GM12878 (cell line): ENCODE measurements around the gene IPCEF1. TPM values are rescaled to one million over a fixed set of nuclear protein-coding genes. Genes with fewer than 3 reads are reported as not detected.

ENCODE experiments used
- ATAC-seq: fragments of 200-7000 bp; cut with Tn5 transposase; 3 replicates; pipeline ENCODE4 v1.9.1; 2020; ENCODE audit warnings: mild to moderate bottlenecking, moderate library complexity
- BruUV-seq: library from RNA; stranded (reverse); fragments of 400-500 nt; replicated peaks from 2 replicates; lab custom pipeline; 2021; lab: Mats Ljungman, UMichigan
- CTCF ChIA-PET: fragments of 300-600 bp; sonication (Branson Sonifier 250); formaldehyde crosslinking; extraction: SDS; loops from one replicate; lab custom pipeline; 2021; ENCODE audit warnings: inconsistent platforms; lab: Yijun Ruan, JAX
- POLR2A ChIA-PET: fragments of 350-600 bp; formaldehyde crosslinking; extraction: SDS; loops from one replicate; lab custom pipeline; 2021; ENCODE audit warnings: inconsistent platforms; lab: Charles Lee
- RAD21 ChIA-PET: fragments of 300-600 bp; sonication (Branson Sonifier 250); formaldehyde crosslinking; loops from one replicate; lab custom pipeline; 2023; ENCODE audit warnings: antibody characterized with exemption; ENCODE audit not compliant: unreplicated experiment; lab: Charles Lee
- SMC1A ChIA-PET: fragments of 300-600 bp; sonication (Branson Sonifier 250); formaldehyde crosslinking; loops from one replicate; lab custom pipeline; 2023; ENCODE audit not compliant: unreplicated experiment, uncharacterized antibody; lab: Charles Lee
- DNase-seq: peaks from one replicate; pipeline ENCODE4 v3.0.0-alpha.2; 2011; ENCODE audit warnings: low read depth, low spot score
- FAIRE-seq: peaks from 3 replicates; lab custom pipeline; 2011; peaks lifted over from hg19 to GRCh38; lab: Jason Lieb, UNC
- H2AFZ ChIP-seq: 2 replicates; pipeline ENCODE4 v1.6.0; 2011; ENCODE audit warnings: low read depth, low read length, control low read depth; ENCODE audit not compliant: control insufficient read depth
- H3K27ac ChIP-seq: 2 replicates; pipeline ENCODE4 v1.5.1; 2011; ENCODE audit warnings: control low read depth; ENCODE audit not compliant: control insufficient read depth, insufficient read depth
- H3K27me3 ChIP-seq, 2 experiments: replicated peaks in 1 of 2; 2 replicates each; pipeline versions ENCODE4 v1.6.0 to v1.6.1; 2011; ENCODE audit warnings: low read length in 1 of 2; ENCODE audit not compliant: control insufficient read depth in 2 of 2, insufficient read depth in 2 of 2
- H3K36me3 ChIP-seq, 2 experiments: 2 replicates each; pipeline ENCODE4 v1.5.1; 2011; ENCODE audit warnings: low read length in 1 of 2; ENCODE audit not compliant: control insufficient read depth in 2 of 2, insufficient read depth in 2 of 2
- H3K4me1 ChIP-seq: 2 replicates; pipeline ENCODE4 v1.6.1; 2011; ENCODE audit warnings: mild to moderate bottlenecking, low read length, moderate library complexity, mixed read lengths; ENCODE audit not compliant: control insufficient read depth, insufficient read depth
- H3K4me2 ChIP-seq: 2 replicates; pipeline ENCODE4 v1.6.0; 2011; ENCODE audit warnings: control low read depth; ENCODE audit not compliant: control insufficient read depth, insufficient read depth
- H3K4me3 ChIP-seq: fragments of 200-600 bp; sonication (generic); 2 replicates; pipeline ENCODE4 v1.5.1; 2016
- H3K79me2 ChIP-seq: 2 replicates; pipeline ENCODE4 v1.6.0; 2011; ENCODE audit warnings: low read length; ENCODE audit not compliant: control insufficient read depth, insufficient read depth
- H3K9ac ChIP-seq: 2 replicates; pipeline ENCODE4 v1.8.0; 2011; ENCODE audit warnings: low read length, control low read depth, mixed read lengths; ENCODE audit not compliant: control insufficient read depth, insufficient read depth
- H3K9me3 ChIP-seq: replicated peaks from 3 replicates; pipeline ENCODE4 v1.5.1; 2011; ENCODE audit warnings: mild to moderate bottlenecking, low read length; ENCODE audit not compliant: control insufficient read depth, insufficient read depth
- H4K20me1 ChIP-seq: 2 replicates; pipeline ENCODE4 v1.6.0; 2011; ENCODE audit not compliant: control insufficient read depth, insufficient read depth
- BRCA1 ChIP-seq: IDR thresholded peaks from 2 replicates; pipeline ENCODE4 v1.6.1; 2011; ENCODE audit warnings: low read depth, low read length, improper control_type of control experiment
- CBX3 ChIP-seq: fragments of 200-600 bp; sonication (generic); IDR thresholded peaks from 2 replicates; pipeline ENCODE4 v1.6.1; 2016; ENCODE audit warnings: low read depth, borderline replicate concordance
- CTCF ChIP-seq, 3 experiments: IDR thresholded peaks in 2 of 3; conservative IDR thresholded peaks in 1 of 3; 2 replicates each; pipeline ENCODE4 v1.5.1; 2011; ENCODE audit warnings: low read depth in 3 of 3, low read length in 3 of 3, mild to moderate bottlenecking in 3 of 3, control low read depth in 2 of 3, moderate library complexity in 2 of 3, inconsistent platforms in 1 of 3, mixed read lengths in 1 of 3; ENCODE audit not compliant: control insufficient read depth in 2 of 3, insufficient read depth in 1 of 3; ENCODE audit errors: extremely low read depth in 1 of 3
- ETV6 ChIP-seq, 2 experiments: fragments of 450-650 bp in 1 of 2; IDR thresholded peaks in 1 of 2; conservative IDR thresholded peaks in 1 of 2; 2 replicates each; pipeline ENCODE4 v1.6.1; 2014; ENCODE audit warnings: antibody characterized with exemption in 1 of 2, borderline replicate concordance in 1 of 2, low read depth in 1 of 2, mild to moderate bottlenecking in 1 of 2, moderate library complexity in 1 of 2
- HCFC1 ChIP-seq: fragments of 150-350 bp; IDR thresholded peaks from 2 replicates; pipeline ENCODE4 v1.6.1; 2014; ENCODE audit warnings: low read length
- IKZF2 ChIP-seq, 2 experiments: fragments of 450-650 bp; IDR thresholded peaks; 2 replicates each; pipeline ENCODE4 v1.6.1; 2017; ENCODE audit warnings: mild to moderate bottlenecking in 2 of 2, moderate library complexity in 2 of 2
- JUND ChIP-seq: IDR thresholded peaks from 2 replicates; pipeline ENCODE4 v1.6.1; 2012; ENCODE audit warnings: low read depth, mild to moderate bottlenecking, low read length, improper control_type of control experiment, moderate library complexity
- KDM1A ChIP-seq: fragments of 200-600 bp; sonication (generic); IDR thresholded peaks from 2 replicates; pipeline ENCODE4 v1.6.1; 2016; ENCODE audit warnings: borderline replicate concordance
- NFIC ChIP-seq: IDR thresholded peaks from 2 replicates; pipeline ENCODE4 v1.6.1; 2012; ENCODE audit warnings: low read depth, mild to moderate bottlenecking, inconsistent platforms, low read length, moderate library complexity
- NR2F1 ChIP-seq: fragments of 450-650 bp; conservative IDR thresholded peaks from 2 replicates; pipeline ENCODE4 v1.6.1; 2017; ENCODE audit warnings: mild to moderate bottlenecking
- SIX5 ChIP-seq: IDR thresholded peaks from 2 replicates; pipeline ENCODE4 v1.6.1; 2011; ENCODE audit warnings: mild to moderate bottlenecking, low read depth, low read length, moderate library complexity; ENCODE audit not compliant: severe bottlenecking
- SREBF1 ChIP-seq: IDR thresholded peaks from 2 replicates; pipeline ENCODE4 v1.6.1; 2012; ENCODE audit warnings: mild to moderate bottlenecking, low read length
- WGBS: methylation state at CpG from one replicate; pipeline ENCODE4 v1.1.6; 2016; ENCODE audit warnings: low lambda C conversion rate; ENCODE audit not compliant: insufficient replicate concordance, insufficient coverage; ENCODE audit errors: missing lambda C conversion rate; 5-methylcytosine and 5-hydroxymethylcytosine counted together
- in situ Hi-C: fragments of 300-500 bp; cut with MboI; formaldehyde crosslinking; loops from 9 replicates; pipeline ENCODE4 v1.14.3; 2018; ENCODE audit warnings: mixed read lengths
- intact Hi-C: fragments of 100-400 bp; cut with micrococcal nuclease; formaldehyde crosslinking; loops from one replicate; pipeline ENCODE4 v1.14.2; 2022; ENCODE audit not compliant: unreplicated experiment
- polyA plus RNA-seq, 11 experiments: library from polyadenylated mRNA; depleted of rRNA in 4 of 11; unstranded in 6 of 11; stranded (reverse) in 5 of 11; fragments of >200 nt; fragmentation: Nextera tagmentation in 4 of 11; fragmentation: Illumina TruSeq in 1 of 11; extraction: Ambion mirVana in 4 of 11; extraction: Trizol in 1 of 11; gene quantifications; 1 replicate in 1 of 11; 2 replicates in 10 of 11; pipeline versions ENCODE4 v1.2.1 to v1.2.3, GENCODE V29; 2011 to 2016; ENCODE audit warnings: inconsistent platforms in 2 of 11, missing spikeins in 2 of 11, low read depth in 1 of 11
- total RNA-seq, 4 experiments: library from RNA; depleted of rRNA in 3 of 4; stranded (reverse); fragments of >200 nt in 3 of 4; fragmentation: Illumina TruSeq in 1 of 4; extraction: Trizol in 1 of 4; gene quantifications; 2 replicates each; pipeline versions ENCODE4 v1.2.1 to v1.2.3, GENCODE V29; 2013 to 2021
- TF ChIP-seq, protein P1 (sequence below): fragments of 450-650 bp; IDR thresholded peaks from 2 replicates; pipeline ENCODE4 v1.6.1; 2017; ENCODE audit warnings: antibody characterized with exemption, mild to moderate bottlenecking, moderate library complexity
- TF ChIP-seq, protein P2 (sequence below): fragments of 450-650 bp; IDR thresholded peaks from 2 replicates; pipeline ENCODE4 v1.6.1; 2017; ENCODE audit warnings: mild to moderate bottlenecking, moderate library complexity

The IPCEF1 gene
- total and polyA plus RNA-seq, 10 of the 15 experiments (the other 5 are each of a cell fraction or from before 2014, with no cell fraction given): 1.3 to 137 (median 4.2) TPM

DNA sequence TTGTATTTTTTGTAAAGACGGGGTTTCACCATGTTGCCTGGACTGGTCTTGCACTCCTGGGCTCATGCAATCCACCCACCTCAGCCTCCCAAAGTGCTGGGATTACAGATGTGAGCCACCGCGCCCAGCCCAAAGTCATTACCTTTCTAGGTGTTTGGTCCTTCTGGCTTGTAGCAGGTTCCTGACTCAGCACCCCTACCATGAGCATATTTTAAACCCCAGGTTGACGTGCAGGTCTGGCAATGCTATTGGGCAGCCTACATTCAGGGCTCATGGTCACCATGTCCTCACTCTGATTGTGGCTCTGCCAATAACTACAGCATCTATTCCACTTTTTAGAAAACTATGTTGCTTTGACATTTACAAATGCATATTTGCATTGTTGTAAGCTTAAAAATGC is 59.4 kb downstream of the IPCEF1 start:
- ChIA-PET CTCF (interaction anchor here (1.3 kb wide), 1 partner anchor 20 kb away, joined by 3 read pairs; no protein-coding TSS in a partner anchor), SMC1A (interaction anchor here (1.2 kb wide), 1 partner anchor 20 kb away, joined by 3 read pairs; no protein-coding TSS in a partner anchor), RAD21 (interaction anchor here (1.3 kb wide), 1 partner anchor 20 kb away, joined by 3 read pairs; no protein-coding TSS in a partner anchor), POLR2A (no interaction called here)
- Histone ChIP-seq H3K9me3 (no peaks in the 10 kb centered on the region; the same call in 2 of the 3 replicates), H3K9ac (no peak overlapping the region), H3K79me2 (no peaks in the 10 kb centered on the region), H3K27ac (no peak overlapping the region), H3K4me3 (no peak overlapping the region), H3K36me3 (no peaks in the 10 kb centered on the region), H2AFZ (no peak overlapping the region), H4K20me1 (no peaks in the 10 kb centered on the region), H3K4me1 (peaks cover 13% of the 10 kb centered on the region), H3K27me3 (no peaks in the 10 kb centered on the region), H3K4me2 (no peak overlapping the region)
- intact Hi-C loops: no loop called here
- DNase-seq (no peak), FAIRE-seq (no peak), ATAC-seq (no peak)
- BruUV-seq: no TSS peak
- 61% methylated on average over 4 of the region's 4 CpGs for WGBS
- in situ Hi-C loops: no loop called here
- TF ChIP-seq SREBF1 (no peak), HCFC1 (no peak), JUND (no peak), ETV6 (conservative IDR thresholded peaks at IDR 0.05 in 1 of 2, IDR thresholded peaks at IDR 0.05 in 1 of 2; ENCODE audit: borderline replicate concordance in 1 of 2, low read depth in 1 of 2) (no peak), NFIC (no peak), SIX5 (no peak), CTCF (IDR thresholded peaks at IDR 0.05 in 2 of 3, conservative IDR thresholded peaks at IDR 0.05 in 1 of 3; ENCODE audit: control insufficient read depth in 2 of 3, extremely low read depth in 1 of 3, insufficient read depth in 1 of 3, low read depth in 3 of 3, low read length in 3 of 3) (no peak), CBX3 (no peak), NR2F1 (no peak), IKZF2 (IDR thresholded peaks at IDR 0.05) (no peak), BRCA1 (no peak), KDM1A (no peak)
- TF ChIP-seq, protein P1, sequence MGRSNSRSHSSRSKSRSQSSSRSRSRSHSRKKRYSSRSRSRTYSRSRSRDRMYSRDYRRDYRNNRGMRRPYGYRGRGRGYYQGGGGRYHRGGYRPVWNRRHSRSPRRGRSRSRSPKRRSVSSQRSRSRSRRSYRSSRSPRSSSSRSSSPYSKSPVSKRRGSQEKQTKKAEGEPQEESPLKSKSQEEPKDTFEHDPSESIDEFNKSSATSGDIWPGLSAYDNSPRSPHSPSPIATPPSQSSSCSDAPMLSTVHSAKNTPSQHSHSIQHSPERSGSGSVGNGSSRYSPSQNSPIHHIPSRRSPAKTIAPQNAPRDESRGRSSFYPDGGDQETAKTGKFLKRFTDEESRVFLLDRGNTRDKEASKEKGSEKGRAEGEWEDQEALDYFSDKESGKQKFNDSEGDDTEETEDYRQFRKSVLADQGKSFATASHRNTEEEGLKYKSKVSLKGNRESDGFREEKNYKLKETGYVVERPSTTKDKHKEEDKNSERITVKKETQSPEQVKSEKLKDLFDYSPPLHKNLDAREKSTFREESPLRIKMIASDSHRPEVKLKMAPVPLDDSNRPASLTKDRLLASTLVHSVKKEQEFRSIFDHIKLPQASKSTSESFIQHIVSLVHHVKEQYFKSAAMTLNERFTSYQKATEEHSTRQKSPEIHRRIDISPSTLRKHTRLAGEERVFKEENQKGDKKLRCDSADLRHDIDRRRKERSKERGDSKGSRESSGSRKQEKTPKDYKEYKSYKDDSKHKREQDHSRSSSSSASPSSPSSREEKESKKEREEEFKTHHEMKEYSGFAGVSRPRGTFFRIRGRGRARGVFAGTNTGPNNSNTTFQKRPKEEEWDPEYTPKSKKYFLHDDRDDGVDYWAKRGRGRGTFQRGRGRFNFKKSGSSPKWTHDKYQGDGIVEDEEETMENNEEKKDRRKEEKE: no peak
- TF ChIP-seq, protein P2, sequence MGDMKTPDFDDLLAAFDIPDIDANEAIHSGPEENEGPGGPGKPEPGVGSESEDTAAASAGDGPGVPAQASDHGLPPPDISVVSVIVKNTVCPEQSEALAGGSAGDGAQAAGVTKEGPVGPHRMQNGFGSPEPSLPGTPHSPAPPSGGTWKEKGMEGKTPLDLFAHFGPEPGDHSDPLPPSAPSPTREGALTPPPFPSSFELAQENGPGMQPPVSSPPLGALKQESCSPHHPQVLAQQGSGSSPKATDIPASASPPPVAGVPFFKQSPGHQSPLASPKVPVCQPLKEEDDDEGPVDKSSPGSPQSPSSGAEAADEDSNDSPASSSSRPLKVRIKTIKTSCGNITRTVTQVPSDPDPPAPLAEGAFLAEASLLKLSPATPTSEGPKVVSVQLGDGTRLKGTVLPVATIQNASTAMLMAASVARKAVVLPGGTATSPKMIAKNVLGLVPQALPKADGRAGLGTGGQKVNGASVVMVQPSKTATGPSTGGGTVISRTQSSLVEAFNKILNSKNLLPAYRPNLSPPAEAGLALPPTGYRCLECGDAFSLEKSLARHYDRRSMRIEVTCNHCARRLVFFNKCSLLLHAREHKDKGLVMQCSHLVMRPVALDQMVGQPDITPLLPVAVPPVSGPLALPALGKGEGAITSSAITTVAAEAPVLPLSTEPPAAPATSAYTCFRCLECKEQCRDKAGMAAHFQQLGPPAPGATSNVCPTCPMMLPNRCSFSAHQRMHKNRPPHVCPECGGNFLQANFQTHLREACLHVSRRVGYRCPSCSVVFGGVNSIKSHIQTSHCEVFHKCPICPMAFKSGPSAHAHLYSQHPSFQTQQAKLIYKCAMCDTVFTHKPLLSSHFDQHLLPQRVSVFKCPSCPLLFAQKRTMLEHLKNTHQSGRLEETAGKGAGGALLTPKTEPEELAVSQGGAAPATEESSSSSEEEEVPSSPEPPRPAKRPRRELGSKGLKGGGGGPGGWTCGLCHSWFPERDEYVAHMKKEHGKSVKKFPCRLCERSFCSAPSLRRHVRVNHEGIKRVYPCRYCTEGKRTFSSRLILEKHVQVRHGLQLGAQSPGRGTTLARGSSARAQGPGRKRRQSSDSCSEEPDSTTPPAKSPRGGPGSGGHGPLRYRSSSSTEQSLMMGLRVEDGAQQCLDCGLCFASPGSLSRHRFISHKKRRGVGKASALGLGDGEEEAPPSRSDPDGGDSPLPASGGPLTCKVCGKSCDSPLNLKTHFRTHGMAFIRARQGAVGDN: no peak
